DOHH2 (cell line): ENCODE results near the gene TPRX2.

Source experiments
- H3F3A ChIP-seq: fragments of 200-600 bp; sonication (generic), shearing (Covaris generic); 2 replicates; pipeline ENCODE4 v1.6.0; 2016; ENCODE audit warnings: antibody characterized with exemption, mild to moderate bottlenecking; ENCODE audit not compliant: control insufficient read depth, insufficient read depth
- H3K27ac ChIP-seq: fragments of 200-600 bp; sonication (generic); 2 replicates; pipeline ENCODE4 v1.5.1; 2014; ENCODE audit warnings: low read depth, mild to moderate bottlenecking, low read length, moderate library complexity
- H3K27me3 ChIP-seq: fragments of 200-600 bp; sonication (generic); 2 replicates; pipeline ENCODE4 v1.6.1; 2014; ENCODE audit warnings: mild to moderate bottlenecking, low read length, mixed read lengths; ENCODE audit not compliant: control insufficient read depth
- H3K36me3 ChIP-seq: fragments of 200-600 bp; sonication (generic); 2 replicates; pipeline ENCODE4 v1.6.1; 2014; ENCODE audit warnings: mild to moderate bottlenecking, low read length, moderate library complexity, mixed read lengths; ENCODE audit not compliant: control insufficient read depth
- H3K4me1 ChIP-seq: fragments of 200-600 bp; sonication (generic); 2 replicates; pipeline ENCODE4 v1.6.1; 2014; ENCODE audit warnings: mild to moderate bottlenecking, low read length, mixed read lengths; ENCODE audit not compliant: control insufficient read depth
- H3K4me2 ChIP-seq: fragments of 200-600 bp; sonication (generic); 2 replicates; pipeline ENCODE4 v1.6.0; 2014; ENCODE audit warnings: mild to moderate bottlenecking, low read length, moderate library complexity
- H3K4me3 ChIP-seq: fragments of 200-600 bp; sonication (generic); 2 replicates; pipeline ENCODE4 v1.5.1; 2014; ENCODE audit warnings: mild to moderate bottlenecking, low read length, mixed read lengths
- H3K79me2 ChIP-seq: fragments of 200-600 bp; sonication (generic); 2 replicates; pipeline ENCODE4 v1.6.1; 2014; ENCODE audit warnings: mild to moderate bottlenecking, low read length, mixed read lengths; ENCODE audit not compliant: control insufficient read depth
- H3K9me2 ChIP-seq: fragments of 200-600 bp; sonication (generic); replicated peaks from 2 replicates; pipeline ENCODE4 v1.6.1; 2014; ENCODE audit warnings: mild to moderate bottlenecking, low read length, mixed read lengths; ENCODE audit not compliant: control insufficient read depth
- H3K9me3 ChIP-seq: fragments of 200-600 bp; sonication (generic); 2 replicates; pipeline ENCODE4 v1.6.1; 2014; ENCODE audit warnings: antibody characterized with exemption, low read length, mixed read lengths; ENCODE audit not compliant: control insufficient read depth, insufficient read depth
- H4K20me1 ChIP-seq: fragments of 200-600 bp; sonication (generic); 2 replicates; pipeline ENCODE4 v1.6.0; 2014; ENCODE audit warnings: low read depth, mild to moderate bottlenecking, antibody characterized with exemption, low read length, moderate library complexity; ENCODE audit not compliant: control insufficient read depth, insufficient read depth
- EZH2phosphoT487 ChIP-seq: fragments of 200-600 bp; sonication (generic); IDR thresholded peaks from 2 replicates; pipeline ENCODE4 v1.6.1; 2017; ENCODE audit warnings: borderline replicate concordance, mild to moderate bottlenecking, antibody characterized with exemption, low read length, moderate library complexity, mixed read lengths
- TF ChIP-seq, protein P1 (sequence below): fragments of 200-600 bp; sonication (generic); IDR thresholded peaks from one replicate; pipeline ENCODE4 v1.5.1; 2014; ENCODE audit warnings: antibody characterized with exemption, mild to moderate bottlenecking, low read depth, low read length; ENCODE audit not compliant: poor library complexity, severe bottlenecking

TPRX2 gene

DNA sequence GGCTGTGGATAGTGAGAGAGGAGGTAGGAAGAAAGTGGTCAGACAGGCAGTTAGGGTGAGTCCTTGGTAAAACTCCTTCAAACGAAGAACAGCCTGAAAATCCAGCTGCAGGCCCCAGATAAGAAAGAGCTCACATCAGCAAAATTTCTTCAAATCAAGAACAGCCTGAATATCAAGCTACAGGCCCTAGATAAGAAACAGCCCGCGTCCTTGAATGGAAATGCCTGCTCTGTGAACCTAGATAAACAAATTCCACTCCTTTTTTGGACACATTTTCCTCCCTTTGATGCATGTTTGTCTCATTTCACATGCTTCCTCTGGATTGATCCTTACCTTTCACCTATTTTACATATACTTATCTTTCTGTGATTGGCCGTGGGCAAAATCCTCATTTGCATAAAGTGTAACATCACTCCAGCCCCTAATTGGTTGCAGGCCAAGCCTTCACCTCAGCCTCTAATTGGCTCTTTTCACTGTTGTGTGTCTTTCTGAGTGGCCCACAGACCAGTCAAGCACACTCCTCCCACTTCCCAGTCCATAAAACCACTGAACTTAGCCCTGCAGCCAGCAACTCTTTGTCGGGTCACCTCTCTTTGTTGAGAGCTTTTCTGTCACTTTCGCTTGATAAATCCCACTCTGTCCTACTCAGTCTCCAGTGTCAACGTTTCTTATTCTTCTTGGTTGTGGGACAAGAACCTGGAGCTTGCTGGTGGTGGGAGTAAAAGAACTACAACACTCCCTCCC lies 33.1 kb downstream of the TPRX2 start:
- no peak overlapping the region for H3K27ac ChIP-seq
- TF ChIP-seq EZH2phosphoT487: no peak
- TF ChIP-seq, protein P1, sequence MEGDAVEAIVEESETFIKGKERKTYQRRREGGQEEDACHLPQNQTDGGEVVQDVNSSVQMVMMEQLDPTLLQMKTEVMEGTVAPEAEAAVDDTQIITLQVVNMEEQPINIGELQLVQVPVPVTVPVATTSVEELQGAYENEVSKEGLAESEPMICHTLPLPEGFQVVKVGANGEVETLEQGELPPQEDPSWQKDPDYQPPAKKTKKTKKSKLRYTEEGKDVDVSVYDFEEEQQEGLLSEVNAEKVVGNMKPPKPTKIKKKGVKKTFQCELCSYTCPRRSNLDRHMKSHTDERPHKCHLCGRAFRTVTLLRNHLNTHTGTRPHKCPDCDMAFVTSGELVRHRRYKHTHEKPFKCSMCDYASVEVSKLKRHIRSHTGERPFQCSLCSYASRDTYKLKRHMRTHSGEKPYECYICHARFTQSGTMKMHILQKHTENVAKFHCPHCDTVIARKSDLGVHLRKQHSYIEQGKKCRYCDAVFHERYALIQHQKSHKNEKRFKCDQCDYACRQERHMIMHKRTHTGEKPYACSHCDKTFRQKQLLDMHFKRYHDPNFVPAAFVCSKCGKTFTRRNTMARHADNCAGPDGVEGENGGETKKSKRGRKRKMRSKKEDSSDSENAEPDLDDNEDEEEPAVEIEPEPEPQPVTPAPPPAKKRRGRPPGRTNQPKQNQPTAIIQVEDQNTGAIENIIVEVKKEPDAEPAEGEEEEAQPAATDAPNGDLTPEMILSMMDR: no peak
- no peaks in the 10 kb centered on the region for H3K4me1 ChIP-seq
- no peak overlapping the region for H3K4me2 ChIP-seq
- no peaks in the 10 kb centered on the region for H3K79me2 ChIP-seq
- no peaks in the 10 kb centered on the region for H3K9me3 ChIP-seq
- H3K36me3 ChIP-seq: no peaks in the 10 kb centered on the region
- H3K4me3 ChIP-seq: no peak overlapping the region
- no peaks in the 10 kb centered on the region for H4K20me1 ChIP-seq
- H3F3A ChIP-seq: no peaks in the 10 kb centered on the region
- H3K27me3 ChIP-seq: no peaks in the 10 kb centered on the region
- no peaks in the 10 kb centered on the region for H3K9me2 ChIP-seq

DNA sequence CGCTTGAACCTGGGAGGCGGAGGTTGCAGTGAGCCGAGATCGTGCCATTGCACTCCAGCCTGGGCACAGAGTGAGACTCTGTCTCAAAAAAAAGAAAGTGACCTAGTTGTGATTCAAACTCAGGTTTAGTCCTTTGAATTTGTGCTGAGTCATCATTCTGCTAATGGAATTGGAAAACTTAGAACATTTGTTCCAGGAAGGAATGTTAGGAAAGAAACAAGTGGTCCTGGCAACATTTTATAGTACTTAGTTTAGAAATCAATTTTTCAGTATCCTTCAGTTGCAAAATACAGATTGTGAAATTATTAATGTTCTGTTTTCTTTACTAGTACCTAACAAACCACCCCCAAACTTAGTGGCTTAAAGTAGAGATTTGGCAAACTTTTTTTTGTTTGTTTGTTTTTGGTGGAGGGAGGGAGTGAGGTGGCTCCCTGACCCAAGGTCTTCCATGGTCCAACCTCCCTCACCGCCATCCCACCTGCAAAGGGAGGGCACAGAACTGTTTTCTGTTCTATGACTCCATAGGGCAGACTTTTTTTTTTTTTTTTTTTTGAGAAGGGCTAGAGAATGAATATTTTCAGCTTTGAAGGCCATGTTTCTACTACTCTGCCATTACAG lies 36.2 kb downstream of the TPRX2 start:
- Histone ChIP-seq H3K4me2 (no peak overlapping the region), H3K27ac (no peak overlapping the region), H4K20me1 (no peaks in the 10 kb centered on the region), H3K9me2 (no peaks in the 10 kb centered on the region), H3K4me1 (no peaks in the 10 kb centered on the region), H3K79me2 (no peaks in the 10 kb centered on the region), H3K9me3 (no peaks in the 10 kb centered on the region), H3K4me3 (no peak overlapping the region), H3K36me3 (no peaks in the 10 kb centered on the region), H3K27me3 (no peaks in the 10 kb centered on the region), H3F3A (no peaks in the 10 kb centered on the region)
- no peak for TF ChIP-seq EZH2phosphoT487
- TF ChIP-seq, protein P1: no peak

DNA sequence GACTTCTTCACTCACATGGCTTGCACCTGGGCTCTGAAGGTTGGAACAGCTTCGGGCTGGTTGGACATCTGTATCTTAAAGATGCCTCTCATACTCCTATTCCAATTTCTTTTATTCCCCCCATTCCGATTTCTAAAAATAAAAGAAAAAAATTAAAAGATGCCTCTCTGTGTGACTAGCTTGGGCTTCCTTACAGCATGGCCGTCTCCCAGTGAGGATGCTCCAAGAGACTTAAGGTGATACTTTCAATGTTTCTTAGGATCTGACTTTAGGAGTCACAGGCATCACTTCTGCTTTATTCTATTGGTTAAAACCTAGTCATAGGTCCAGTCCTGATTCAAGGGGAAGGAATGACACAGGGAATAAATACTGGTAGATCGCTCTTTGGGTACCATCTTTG lies 37.0 kb downstream of the TPRX2 start:
- H3K27me3 ChIP-seq: no peaks in the 10 kb centered on the region
- no peaks in the 10 kb centered on the region for H4K20me1 ChIP-seq
- no peaks in the 10 kb centered on the region for H3K9me2 ChIP-seq
- H3K4me1 ChIP-seq: no peaks in the 10 kb centered on the region
- no peaks in the 10 kb centered on the region for H3K79me2 ChIP-seq
- H3K36me3 ChIP-seq: no peaks in the 10 kb centered on the region
- no peaks in the 10 kb centered on the region for H3K9me3 ChIP-seq
- no peaks in the 10 kb centered on the region for H3F3A ChIP-seq
- TF ChIP-seq, protein P1: no peak
- TF ChIP-seq EZH2phosphoT487: no peak
- no peak overlapping the region for H3K4me3 ChIP-seq
- H3K27ac ChIP-seq: no peak overlapping the region
- H3K4me2 ChIP-seq: no peak overlapping the region
